OCI-LY1 (cell line): ENCODE data around the gene MFSD6.

Experiments
- H2AFZ ChIP-seq: fragments of 200-600 bp; sonication (generic), shearing (Covaris generic); 2 replicates; pipeline ENCODE4 v1.6.0; 2014; ENCODE audit warnings: antibody characterized with exemption, mild to moderate bottlenecking, low read length
- H3F3A ChIP-seq: fragments of 200-600 bp; sonication (generic), shearing (Covaris generic); 2 replicates; pipeline ENCODE4 v1.6.0; 2014; ENCODE audit warnings: mild to moderate bottlenecking, antibody characterized with exemption, low read length, moderate library complexity; ENCODE audit not compliant: insufficient read depth
- H3K27ac ChIP-seq: fragments of 200-600 bp; sonication (generic); 2 replicates; pipeline ENCODE4 v1.5.1; 2014; ENCODE audit warnings: low read length, mixed run types, mild to moderate bottlenecking, low read depth; ENCODE audit not compliant: poor library complexity, severe bottlenecking
- H3K27me3 ChIP-seq: fragments of 200-600 bp; sonication (generic); 2 replicates; pipeline ENCODE4 v1.6.0; 2014; ENCODE audit warnings: antibody characterized with exemption, mild to moderate bottlenecking, low read length, moderate library complexity; ENCODE audit not compliant: insufficient read depth
- H3K36me3 ChIP-seq: fragments of 200-600 bp; sonication (generic); 2 replicates; pipeline ENCODE4 v1.6.1; 2014; ENCODE audit warnings: mild to moderate bottlenecking, antibody characterized with exemption, low read length, moderate library complexity, mixed read lengths; ENCODE audit not compliant: insufficient read depth
- H3K4me1 ChIP-seq: fragments of 200-600 bp; sonication (generic); 2 replicates; pipeline ENCODE4 v1.5.1; 2014; ENCODE audit warnings: mild to moderate bottlenecking, low read length, moderate library complexity; ENCODE audit not compliant: insufficient read depth, severe bottlenecking
- H3K4me2 ChIP-seq: fragments of 200-600 bp; sonication (generic), shearing (Covaris generic); 2 replicates; pipeline ENCODE4 v1.6.1; 2014; ENCODE audit warnings: low read length
- H3K4me3 ChIP-seq: fragments of 200-600 bp; sonication (generic); 2 replicates; pipeline ENCODE4 v1.5.1; 2014; ENCODE audit warnings: low read length, low read depth, mild to moderate bottlenecking, mixed read lengths; ENCODE audit not compliant: poor library complexity, severe bottlenecking
- H3K79me2 ChIP-seq: fragments of 200-600 bp; shearing (Covaris generic); 2 replicates; pipeline ENCODE4 v1.6.1; 2016; ENCODE audit warnings: mixed run types, low read length, mixed read lengths; ENCODE audit not compliant: insufficient read depth
- H3K9ac ChIP-seq: fragments of 200-600 bp; sonication (generic), shearing (Covaris generic); 2 replicates; pipeline ENCODE4 v1.6.1; 2014; ENCODE audit warnings: mild to moderate bottlenecking, low read length, mixed read lengths
- H3K9me2 ChIP-seq: fragments of 200-600 bp; sonication (generic), shearing (Covaris generic); 2 replicates; pipeline ENCODE4 v1.6.1; 2014; ENCODE audit warnings: low read depth, mild to moderate bottlenecking, low read length, mixed read lengths
- H3K9me3 ChIP-seq: fragments of 200-600 bp; shearing (Covaris generic); 2 replicates; pipeline ENCODE4 v1.6.1; 2014; ENCODE audit warnings: low read length, mixed read lengths
- H4K20me1 ChIP-seq: fragments of 200-600 bp; sonication (generic), shearing (Covaris generic); 2 replicates; pipeline ENCODE4 v1.6.0; 2016; ENCODE audit warnings: mild to moderate bottlenecking, low read length; ENCODE audit not compliant: insufficient read depth
- CTCF ChIP-seq: fragments of 200-600 bp; sonication (generic), shearing (Covaris generic); IDR thresholded peaks from 2 replicates; pipeline ENCODE4 v1.5.1; 2017; ENCODE audit warnings: mild to moderate bottlenecking, antibody characterized with exemption, low read length, moderate library complexity, mixed read lengths
- EZH2 ChIP-seq: fragments of 200-600 bp; sonication (generic), shearing (Covaris generic); IDR thresholded peaks from 2 replicates; pipeline ENCODE4 v1.8.0; 2017; ENCODE audit warnings: borderline replicate concordance, mixed run types, mild to moderate bottlenecking, antibody characterized with exemption, low read length, moderate library complexity, mixed read lengths

MFSD6 gene

GRCh38 chr2:190528521-190529001, 120.4 kb downstream of the MFSD6 start:
- Histone ChIP-seq H4K20me1 (no peaks in the 10 kb centered on the region), H3K4me3 (no peak overlapping the region), H3K9me2 (no peaks in the 10 kb centered on the region), H2AFZ (no peak overlapping the region), H3K27ac (no peak overlapping the region), H3K27me3 (no peaks in the 10 kb centered on the region), H3K9me3 (no peaks in the 10 kb centered on the region), H3K4me2 (no peak overlapping the region), H3K9ac (no peak overlapping the region), H3K79me2 (no peaks in the 10 kb centered on the region), H3K4me1 (peaks cover 33% of the 10 kb centered on the region), H3K36me3 (peaks cover 8% of the 10 kb centered on the region), H3F3A (no peaks in the 10 kb centered on the region)
- TF ChIP-seq EZH2 = no peak
- no peak for TF ChIP-seq CTCF

GRCh38 chr2:190529486-190530247, 121.5 kb downstream of the MFSD6 start:
- Histone ChIP-seq H3K4me3 (no peak overlapping the region), H3K9ac (no peak overlapping the region), H3K4me1 (peaks cover 40% of the 10 kb centered on the region), H4K20me1 (no peaks in the 10 kb centered on the region), H3K36me3 (peaks cover 2% of the 10 kb centered on the region; the same call in 1 of the 2 replicates), H3K79me2 (no peaks in the 10 kb centered on the region), H3K27me3 (no peaks in the 10 kb centered on the region), H3K9me3 (no peaks in the 10 kb centered on the region), H3F3A (no peaks in the 10 kb centered on the region), H2AFZ (no peak overlapping the region), H3K4me2 (no peak overlapping the region), H3K9me2 (no peaks in the 10 kb centered on the region), H3K27ac (no peak overlapping the region)
- TF ChIP-seq CTCF (no peak), EZH2 (no peak)

GRCh38 chr2:190530248-190530900, 122.2 kb downstream of the MFSD6 start:
- Histone ChIP-seq H3K9me3 (no peaks in the 10 kb centered on the region), H3K4me2 (no peak overlapping the region), H3K27ac (no peak overlapping the region), H3F3A (no peaks in the 10 kb centered on the region), H3K9ac (no peak overlapping the region), H3K36me3 (no peaks in the 10 kb centered on the region), H3K79me2 (no peaks in the 10 kb centered on the region), H3K4me1 (peaks cover 42% of the 10 kb centered on the region), H3K27me3 (no peaks in the 10 kb centered on the region), H2AFZ (no peak overlapping the region), H4K20me1 (no peaks in the 10 kb centered on the region), H3K9me2 (no peaks in the 10 kb centered on the region), H3K4me3 (no peak overlapping the region)
- TF ChIP-seq CTCF (no peak), EZH2 (no peak)
